HG02852 (cell line): ENCODE measurements around the gene SOHLH2.

Experiments
- ATAC-seq: cut with Tn5 transposase; IDR thresholded peaks from one replicate; pipeline ENCODE4 v1.9.1; 2021; ENCODE audit warnings: mild to moderate bottlenecking, moderate library complexity; ENCODE audit not compliant: unreplicated experiment

The SOHLH2 gene, protein sequence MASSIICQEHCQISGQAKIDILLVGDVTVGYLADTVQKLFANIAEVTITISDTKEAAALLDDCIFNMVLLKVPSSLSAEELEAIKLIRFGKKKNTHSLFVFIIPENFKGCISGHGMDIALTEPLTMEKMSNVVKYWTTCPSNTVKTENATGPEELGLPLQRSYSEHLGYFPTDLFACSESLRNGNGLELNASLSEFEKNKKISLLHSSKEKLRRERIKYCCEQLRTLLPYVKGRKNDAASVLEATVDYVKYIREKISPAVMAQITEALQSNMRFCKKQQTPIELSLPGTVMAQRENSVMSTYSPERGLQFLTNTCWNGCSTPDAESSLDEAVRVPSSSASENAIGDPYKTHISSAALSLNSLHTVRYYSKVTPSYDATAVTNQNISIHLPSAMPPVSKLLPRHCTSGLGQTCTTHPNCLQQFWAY

DNA sequence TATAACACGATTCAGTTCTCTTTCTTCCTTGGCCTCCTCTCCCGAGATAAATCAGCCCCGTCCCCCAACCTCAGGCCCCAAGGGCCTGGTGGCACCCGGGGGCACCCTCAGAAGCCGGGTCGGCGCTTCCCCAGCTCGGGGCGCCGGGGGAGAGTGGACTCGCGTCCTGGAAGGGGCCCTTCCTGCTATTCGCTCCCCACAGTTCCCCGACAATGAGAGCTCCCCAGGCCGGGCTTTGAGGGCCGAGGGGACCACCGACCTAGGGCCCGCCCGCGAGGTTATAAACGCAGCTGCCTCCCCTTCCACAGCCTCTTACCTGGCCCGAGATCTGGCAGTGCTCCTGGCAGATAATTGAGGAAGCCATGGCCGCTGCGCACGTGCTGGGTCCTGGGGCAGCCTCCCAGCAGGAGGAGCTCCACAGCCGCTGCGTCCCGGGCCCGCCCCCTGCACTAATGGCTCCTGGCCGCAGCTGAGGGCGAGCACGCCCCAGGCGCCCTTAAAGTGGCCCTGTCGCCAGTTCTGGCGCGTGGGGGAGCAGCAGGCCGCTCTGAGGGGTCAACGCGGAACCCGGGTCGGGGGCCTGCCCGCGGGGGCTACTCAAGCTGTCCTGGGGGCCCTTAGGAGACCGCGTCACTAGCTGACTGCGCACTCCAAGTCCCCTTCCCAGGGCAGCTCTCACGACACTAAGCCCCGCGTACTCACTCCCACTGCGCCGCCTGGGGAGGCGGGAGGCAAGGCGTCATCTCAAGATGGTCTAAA, at the start of gene SOHLH2:
Gene SOHLH2, minus strand, starts transcription at position 394 of the 759 bp plus-strand sequence. Its CDS starts 30 bp downstream, at position 364.
- ATAC-seq = no peak

DNA sequence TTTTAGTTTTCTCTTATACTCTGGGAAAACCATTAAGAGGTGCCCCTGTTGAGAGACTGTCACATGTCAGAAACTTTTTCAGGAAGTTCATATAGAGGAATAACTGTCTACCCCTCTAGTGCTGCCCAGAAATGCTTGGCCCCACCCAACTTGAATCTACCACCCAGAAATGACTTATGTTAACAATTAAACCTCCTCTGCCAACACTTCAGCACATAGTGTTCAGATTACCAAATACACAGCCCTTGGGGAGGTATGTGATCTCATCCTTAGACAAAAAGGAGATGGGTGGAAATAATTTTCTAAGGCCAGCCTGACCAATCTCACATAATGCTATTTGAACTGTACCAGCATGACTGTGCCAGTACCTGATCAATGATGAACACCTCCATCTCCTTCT, 47.6 kb upstream of the SOHLH2 start:
- ATAC-seq = no peak

DNA sequence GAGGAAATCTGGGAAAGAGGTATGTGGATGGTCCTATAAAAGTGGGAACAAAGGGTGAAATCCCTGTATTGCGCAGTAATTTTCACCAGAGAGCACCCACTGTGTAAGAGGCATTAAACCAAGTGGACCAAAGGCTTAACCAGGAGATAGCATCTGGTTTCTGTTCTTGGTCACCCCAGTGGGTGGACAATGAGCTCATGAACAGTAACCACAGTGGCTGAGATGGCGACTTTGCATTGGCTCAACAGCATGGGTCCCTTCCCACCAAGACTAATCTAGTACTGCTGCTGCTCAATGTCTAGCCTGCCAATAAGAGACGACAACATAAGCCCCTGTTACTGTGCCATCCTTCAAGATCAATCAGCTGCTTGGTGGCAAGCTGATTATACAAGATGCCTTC, 46.7 kb upstream of the SOHLH2 start:
- no peak for ATAC-seq

DNA sequence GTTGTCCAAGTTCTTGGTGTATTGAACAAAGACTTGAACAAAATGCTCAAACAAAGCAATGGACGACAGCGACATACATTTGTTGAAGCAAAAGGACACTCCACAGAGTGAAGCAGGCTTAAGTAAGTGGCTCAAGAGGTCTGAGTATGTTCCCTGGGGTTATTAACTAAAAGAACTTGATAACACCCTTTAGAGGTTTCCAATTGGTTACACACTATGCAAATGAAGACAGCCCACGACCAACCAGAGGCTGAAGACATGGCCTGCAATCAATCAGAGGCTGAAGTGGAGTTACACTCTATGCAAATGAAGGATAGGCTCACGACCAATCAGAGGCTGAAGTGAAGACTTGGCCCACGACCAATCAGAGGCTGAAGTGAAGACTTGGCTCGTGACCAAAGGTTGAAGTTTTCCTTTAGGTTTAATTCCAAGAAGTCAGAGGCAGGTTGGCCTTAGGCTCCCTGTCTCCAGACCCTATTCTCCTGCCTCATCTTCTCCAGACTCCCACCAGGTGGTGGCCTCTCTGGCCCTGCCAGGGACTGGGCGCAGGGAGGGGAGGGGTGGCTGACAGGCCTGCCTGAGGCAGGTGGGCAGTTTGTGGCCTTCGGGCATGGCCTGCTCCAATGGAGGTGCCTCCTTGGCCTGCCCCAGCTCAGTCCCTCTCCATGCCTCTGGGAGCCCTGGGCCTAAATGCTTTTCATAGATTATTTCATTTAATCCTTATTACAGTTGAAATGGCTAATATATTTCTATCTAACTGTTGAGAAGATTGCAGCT, 45.2 kb upstream of the SOHLH2 start:
- no peak for ATAC-seq

DNA sequence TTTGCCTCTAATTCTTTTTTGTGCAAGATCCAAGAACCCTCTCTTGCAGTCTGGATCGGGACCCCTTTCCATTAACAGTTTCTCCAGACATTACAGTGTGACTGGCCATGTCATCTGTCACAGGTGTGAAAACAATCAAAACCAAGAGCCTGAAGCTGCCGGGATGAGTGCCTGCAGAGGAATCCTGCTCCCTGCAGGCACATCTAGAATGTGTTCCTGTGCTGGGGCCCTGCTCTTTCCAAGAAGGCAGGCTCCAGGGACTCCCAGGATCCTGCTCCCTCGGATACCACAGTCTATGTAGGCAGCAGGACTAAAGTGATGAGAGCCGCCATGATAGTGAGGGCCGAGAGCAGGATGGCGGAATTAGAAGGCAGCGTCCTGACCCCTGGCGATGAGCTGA, 44.5 kb upstream of the SOHLH2 start:
- ATAC-seq = no peak

DNA sequence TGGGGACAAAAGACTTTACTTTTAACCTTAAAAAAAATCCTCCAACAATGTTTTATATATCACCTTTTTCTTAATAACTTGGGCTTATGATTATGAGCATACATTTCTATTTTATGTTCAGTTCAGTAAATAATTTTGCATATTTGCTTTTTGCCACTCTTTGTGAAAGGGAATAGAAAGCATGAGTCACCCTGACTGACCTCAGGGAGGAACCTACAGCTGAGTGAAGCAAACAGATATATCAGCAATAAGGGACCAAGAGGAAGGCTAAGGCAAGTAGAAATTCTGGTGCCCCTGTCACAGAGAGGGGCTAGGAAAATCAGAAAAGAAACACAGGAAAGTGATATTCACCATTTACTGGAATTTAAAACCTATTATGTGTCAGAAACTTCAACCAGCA, 37.2 kb upstream of the SOHLH2 start:
- no peak for ATAC-seq

DNA sequence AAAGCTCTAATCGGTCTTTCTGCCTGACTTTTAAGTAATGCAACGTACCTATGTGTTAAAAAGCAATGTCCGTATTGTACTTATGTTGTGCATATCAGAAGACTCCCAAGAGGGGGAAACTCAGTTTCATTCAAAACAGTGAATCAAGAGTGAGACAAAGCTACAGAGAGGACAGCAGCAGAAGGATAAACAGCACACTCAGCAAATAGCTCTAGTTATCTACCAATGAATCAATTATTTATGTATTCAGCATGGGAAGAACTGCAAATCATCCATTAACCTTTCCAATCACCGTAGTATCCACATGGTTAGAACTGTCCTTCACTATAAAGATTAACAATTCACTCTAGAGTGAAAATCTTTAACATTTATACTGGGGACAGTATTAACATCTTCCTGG, 36.7 kb upstream of the SOHLH2 start:
- no peak for ATAC-seq

DNA sequence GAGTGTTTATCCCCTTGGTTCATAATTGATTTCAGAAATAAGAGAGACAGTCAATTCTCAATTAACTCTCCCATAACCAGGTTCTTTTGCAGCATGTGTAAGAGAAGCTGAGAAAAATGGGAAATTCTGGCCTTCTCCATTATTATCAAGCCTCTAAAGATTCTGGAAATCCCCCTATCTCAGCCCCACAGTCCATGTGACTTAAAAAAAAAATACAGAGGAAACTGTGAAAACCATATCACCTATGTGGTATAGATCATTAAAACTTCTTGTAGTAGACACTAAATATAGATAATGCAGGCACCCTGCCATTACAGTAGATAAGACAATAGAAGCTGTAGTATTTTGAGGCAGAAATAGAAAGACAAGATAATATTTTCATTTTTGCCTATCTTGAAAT, 34.3 kb upstream of the SOHLH2 start:
- ATAC-seq = no peak

DNA sequence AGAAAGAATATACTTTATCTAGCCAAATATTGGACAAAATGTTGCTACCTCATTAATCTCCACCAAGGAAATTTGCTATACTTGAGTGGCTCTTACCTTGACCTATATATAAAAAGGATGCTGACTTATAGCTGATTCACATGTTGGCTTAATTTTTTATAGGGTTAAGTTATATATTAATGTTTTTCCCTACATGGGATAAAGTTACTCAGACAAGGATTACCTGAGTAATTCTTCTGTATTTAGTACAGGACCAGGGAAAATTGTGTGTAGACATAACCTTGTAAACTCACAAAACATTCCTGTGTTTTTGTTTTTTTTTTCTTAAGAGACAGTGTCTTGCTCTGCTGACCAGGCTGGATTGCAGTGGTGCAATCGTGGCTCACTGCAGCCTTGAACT, 30.6 kb upstream of the SOHLH2 start:
- ATAC-seq = no peak

DNA sequence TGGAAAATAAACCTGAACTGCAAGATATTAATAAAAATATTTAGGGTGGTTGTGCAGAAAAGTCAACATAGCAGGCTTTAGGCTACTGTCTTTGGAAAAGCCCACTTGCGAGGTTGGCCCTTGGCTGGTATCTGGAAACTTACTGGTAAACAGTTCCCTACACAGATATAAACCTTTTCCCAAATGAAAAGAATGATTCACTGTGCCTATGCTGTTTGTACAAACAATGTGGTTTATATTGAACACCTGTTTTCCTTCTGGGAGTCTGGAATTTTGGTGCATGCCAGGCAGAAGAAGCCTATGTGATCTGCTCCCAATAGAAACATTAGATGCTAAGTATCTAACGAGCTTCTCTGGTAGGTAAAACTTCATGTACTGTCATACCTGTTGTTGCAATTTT, 29.7 kb upstream of the SOHLH2 start:
- no peak for ATAC-seq

DNA sequence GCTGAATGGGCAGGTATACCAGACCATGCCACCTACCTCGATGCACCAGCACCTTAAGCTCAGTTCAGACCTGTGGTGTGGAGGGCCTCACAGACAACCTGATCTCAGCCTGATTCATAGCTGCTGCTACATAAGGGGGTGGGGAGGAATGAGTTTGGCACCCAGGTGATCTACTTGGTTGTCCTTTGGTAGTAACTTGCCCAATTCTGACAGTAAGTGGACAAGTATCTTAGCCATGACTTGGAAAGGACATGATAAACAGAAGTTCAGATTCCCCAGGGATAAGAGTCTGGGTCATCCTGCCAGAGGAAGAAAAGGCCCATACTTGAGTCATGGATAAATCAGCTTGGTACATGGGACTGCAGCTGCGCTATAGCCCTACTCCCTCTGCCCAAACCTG, 28.4 kb upstream of the SOHLH2 start:
- no peak for ATAC-seq

DNA sequence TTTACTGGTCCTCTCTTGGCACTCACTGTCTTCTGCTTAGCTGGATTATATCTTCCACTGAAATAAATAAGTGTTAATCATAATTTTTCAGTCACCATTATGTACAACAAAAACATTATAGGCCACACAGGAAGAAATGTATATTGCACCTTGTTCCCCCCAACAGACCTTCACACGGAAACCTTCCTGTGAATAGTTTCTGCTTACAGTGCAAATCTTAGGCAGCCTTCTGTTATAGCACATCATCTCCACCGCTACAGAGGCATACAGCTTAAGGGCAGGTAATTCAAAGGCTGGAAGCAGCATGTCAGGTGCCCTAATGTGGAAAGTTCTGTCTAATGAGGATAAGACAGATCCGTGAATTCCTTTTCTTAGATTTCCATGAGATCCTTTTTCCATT, 16.9 kb upstream of the SOHLH2 start:
- ATAC-seq = no peak

DNA sequence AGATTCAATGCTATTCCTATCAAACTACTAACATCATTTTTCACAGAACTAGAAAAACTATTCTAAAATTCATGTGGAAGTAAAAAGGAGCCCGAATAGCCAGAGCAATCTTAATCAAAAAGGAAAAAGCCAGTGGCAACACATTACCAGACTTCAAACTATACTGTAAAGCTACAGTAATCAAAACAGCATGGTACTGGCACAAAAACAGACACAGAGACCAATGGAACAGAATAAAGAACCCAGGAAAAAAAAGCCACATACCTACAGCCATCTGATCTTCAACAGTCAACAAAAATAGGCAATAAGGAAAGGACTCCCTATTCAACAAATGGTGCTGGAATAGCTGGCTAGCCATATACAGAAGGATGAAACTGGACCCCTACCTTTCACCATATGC, 10.4 kb upstream of the SOHLH2 start:
- ATAC-seq = no peak

DNA sequence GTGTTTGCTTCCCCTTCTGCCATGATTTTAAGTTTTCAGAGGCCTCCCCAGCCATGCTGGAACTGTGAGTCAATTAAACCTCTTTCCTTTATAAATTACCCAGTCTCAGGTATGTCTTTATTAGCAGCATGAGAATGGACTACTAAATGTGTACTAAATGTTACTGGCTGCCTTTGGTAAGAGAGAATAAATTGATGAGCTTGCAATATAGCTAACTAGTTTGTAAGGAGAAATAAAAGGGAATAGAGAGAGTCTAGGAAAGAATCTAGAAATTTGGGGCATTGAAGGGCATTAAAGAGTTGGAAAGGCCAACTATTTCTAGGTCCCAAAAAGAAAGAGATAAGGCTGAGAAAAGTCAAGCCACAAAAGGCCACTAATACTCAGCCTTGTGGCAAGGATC, 5.5 kb upstream of the SOHLH2 start:
- no peak for ATAC-seq

DNA sequence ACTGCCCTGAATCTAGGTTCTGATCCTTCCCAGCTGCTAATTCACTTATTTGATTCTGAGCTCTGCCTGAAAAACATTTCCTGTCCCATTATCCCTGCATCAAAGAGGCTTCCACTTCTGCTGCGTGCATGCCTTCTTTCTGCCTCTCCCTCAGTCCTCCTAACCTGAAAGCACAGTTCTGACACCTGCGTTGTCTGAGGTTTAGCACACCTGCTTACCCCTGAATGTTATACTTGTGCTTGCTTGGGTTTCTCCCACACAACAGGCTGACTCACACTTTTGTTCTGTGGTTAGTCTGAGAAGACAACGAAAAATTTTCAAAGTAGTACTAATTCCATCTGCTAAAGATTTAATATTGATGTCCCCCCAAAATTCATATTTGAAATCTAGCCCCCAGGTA, 3.1 kb upstream of the SOHLH2 start:
- no peak for ATAC-seq

DNA sequence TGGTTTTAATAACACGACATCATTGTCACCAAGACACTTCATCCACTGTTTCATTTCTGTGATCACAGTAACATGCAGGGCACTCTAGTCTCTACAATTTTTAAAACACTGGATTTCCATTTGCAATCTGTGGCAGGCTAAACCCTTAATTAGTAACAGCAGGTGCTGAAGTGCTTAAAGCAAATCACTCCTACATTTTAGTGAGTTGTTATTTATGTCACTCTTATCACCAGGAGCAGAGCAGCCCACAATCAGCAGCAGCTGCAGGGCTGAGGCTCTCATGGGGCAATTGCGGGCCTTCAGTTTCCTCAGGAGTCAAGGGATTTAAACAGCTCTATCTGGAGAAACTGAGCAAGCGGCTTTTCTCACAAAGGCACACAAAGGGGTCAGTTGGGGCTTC, 1.6 kb downstream of the SOHLH2 start:
- no peak for ATAC-seq

DNA sequence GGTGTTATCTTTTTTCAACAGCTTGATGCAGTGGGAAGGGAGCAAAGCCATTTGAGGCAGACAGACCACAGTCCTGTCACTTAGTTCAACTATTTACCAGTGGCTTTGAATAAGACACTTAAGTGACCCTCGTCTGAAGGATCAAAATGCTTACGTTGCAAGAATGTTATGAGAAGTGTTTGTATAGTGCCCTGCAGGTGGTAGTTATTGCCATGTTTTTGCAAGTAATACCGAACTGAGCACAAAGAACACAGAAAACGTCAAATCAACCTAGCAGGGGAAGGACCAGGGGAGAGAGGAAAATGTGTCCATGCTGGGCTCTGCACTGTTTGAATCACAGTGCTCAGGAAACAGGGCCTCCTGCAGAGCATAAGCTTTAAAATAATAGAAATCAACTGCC, 2.8 kb downstream of the SOHLH2 start:
- no peak for ATAC-seq

DNA sequence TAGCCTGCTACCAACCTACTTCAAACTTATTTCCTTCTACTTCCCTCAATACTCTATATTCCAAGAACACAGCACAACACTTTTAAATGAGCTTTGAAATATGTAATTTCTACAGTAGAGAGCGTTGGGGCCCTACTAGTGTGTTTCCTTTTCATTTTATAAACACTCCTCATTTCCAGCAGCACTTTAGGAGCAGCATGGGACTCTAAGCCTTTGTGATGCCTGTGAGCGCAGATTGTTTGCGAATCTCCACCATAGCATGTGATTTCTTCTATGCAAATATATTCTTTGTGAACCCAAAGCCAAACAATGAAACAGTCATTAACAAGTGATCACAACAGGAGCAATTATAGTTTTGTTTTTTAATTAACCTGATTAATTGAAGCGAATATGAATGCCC, 3.6 kb downstream of the SOHLH2 start:
- ATAC-seq = no peak

DNA sequence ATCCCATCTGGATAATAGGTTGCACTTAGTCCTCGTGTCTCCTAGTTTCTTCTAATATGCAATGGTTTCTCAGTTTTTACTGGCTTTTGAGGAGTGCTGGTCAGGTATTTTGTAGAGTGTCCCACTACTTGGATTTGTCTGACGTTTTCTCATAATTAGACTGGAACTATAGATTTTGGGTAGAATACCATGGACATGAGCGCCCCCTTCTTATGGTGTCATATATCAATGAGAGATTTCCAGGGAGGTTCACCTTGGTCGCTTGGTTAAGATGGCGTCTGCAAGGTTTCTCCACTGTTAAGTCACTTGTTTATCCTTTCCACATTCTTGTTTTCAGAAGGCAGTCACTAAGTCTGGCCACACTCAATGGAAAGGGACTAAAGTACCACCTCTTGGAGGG, 6.7 kb downstream of the SOHLH2 start:
- no peak for ATAC-seq

DNA sequence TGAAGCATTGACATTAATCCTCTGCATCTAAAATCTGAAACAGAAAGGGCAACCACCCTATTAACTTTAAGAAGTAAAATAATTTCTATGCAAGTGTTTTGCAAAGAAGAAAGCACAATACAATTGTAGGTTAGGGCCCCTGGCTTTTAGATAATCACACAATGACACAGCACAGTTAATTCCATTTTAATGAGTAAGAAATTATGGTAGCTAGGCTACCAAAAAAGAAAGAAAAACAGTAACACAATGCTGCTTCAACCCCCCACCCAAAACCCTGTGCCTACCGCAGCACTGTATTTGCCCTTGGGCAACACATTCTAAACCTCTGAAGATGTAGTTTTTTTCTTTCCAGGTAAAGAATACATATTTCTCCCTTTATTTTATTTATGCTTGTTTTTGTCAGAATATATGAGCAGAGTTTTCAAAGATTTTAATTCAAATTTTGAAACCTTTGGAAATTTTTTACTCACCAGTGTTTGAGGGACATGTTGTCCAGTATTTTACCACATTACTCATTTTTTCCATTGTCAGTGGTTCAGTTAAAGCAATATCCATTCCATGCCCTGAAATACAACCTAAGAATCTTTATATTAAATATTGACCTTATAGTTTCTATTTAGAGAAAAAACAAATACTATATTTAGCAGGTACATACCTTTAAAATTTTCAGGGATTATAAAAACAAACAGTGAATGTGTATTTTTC, 21.1 kb downstream of the SOHLH2 start:
- ATAC-seq = no peak

DNA sequence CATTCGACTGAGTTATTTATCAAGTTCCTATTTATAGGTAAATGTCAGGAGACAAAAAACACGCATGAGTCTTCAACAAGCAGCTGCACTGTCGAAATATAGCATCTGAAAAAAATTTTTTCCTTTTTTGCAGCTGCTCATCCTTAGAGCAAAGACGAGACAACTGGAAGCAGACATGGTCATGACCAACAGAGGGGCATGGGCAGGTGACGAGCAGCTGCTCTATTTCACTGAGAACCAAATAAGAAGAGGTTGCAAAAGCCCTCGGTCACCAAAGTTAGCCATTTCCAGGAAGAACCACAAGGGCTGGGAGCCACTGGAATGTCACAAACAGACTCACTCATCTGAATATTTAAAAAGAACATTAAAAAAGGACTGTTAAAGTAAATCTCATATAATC, 22.2 kb downstream of the SOHLH2 start:
- ATAC-seq = no peak
